Thyroid gland (tissue), 4 donors: Measurements from ENCODE around the gene XRCC3. TPM values are rescaled to one million over a fixed set of nuclear protein-coding genes. Genes with fewer than 3 reads are reported as not detected.

Experiments used
- DNase-seq, 2 donors: peaks; one replicate each; pipeline ENCODE4 v3.0.0-alpha.2; 2019
- H3K27ac ChIP-seq, 3 donors: fragments of 200-600 bp; sonication (generic); 1 replicate in 2 of 3; 2 replicates in 1 of 3; pipeline ENCODE4 v1.5.1; 2016 to 2019; ENCODE audit warnings: mild to moderate bottlenecking in 1 of 3, moderate library complexity in 1 of 3
- H3K27me3 ChIP-seq: fragments of 200-600 bp; sonication (generic); one replicate; pipeline ENCODE4 v1.5.1; 2019
- H3K36me3 ChIP-seq, 2 donors: fragments of 200-600 bp; sonication (generic); one replicate each; pipeline ENCODE4 v1.5.1; 2016 to 2019
- H3K4me1 ChIP-seq, 2 donors: fragments of 200-600 bp; sonication (generic); one replicate each; pipeline ENCODE4 v1.5.1; 2017 to 2019
- H3K4me3 ChIP-seq, 3 donors: fragments of 200-600 bp; sonication (generic); replicated peaks in 1 of 3; 1 replicate in 2 of 3; 2 replicates in 1 of 3; pipeline ENCODE4 v1.5.1; 2016; ENCODE audit warnings: mild to moderate bottlenecking in 1 of 3
- H3K9me3 ChIP-seq: fragments of 200-600 bp; sonication (generic); one replicate; pipeline ENCODE4 v1.5.1; 2017
- POLR2A ChIP-seq, 2 donors: fragments of 450-650 bp; IDR thresholded peaks; one replicate each; pipeline ENCODE4 v1.6.1; 2017; ENCODE audit warnings: antibody characterized with exemption in 2 of 2, mild to moderate bottlenecking in 2 of 2, moderate library complexity in 1 of 2
- WGBS, 2 donors: methylation state at CpG; one replicate each; pipeline ENCODE4 v1.1.5; 2017; 5-methylcytosine and 5-hydroxymethylcytosine counted together
- intact Hi-C: fragments of 100-400 bp; cut with DNase I; formaldehyde crosslinking; loops from one replicate; pipeline ENCODE4 v1.15.1; 2023
- total RNA-seq, 4 donors: library from RNA; depleted of rRNA; stranded (reverse); fragments of >200 nt; gene quantifications; one replicate each; pipeline ENCODE4 v1.2.3, GENCODE V29; 2016
- TF ChIP-seq, protein P1 (sequence below), 6 experiments: fragments of 200-600 bp in 3 of 6; fragments of 450-650 bp in 3 of 6; sonication (generic) in 3 of 6; IDR thresholded peaks; one replicate each; pipeline ENCODE4 v1.5.1; 2016 to 2019; ENCODE audit warnings: antibody characterized with exemption in 6 of 6, mild to moderate bottlenecking in 2 of 6, inconsistent platforms in 1 of 6, moderate library complexity in 1 of 6

Gene XRCC3
- total RNA-seq, 4 donors from 2014 or later: 3.3 to 15.7 (median 7.9) TPM

DNA sequence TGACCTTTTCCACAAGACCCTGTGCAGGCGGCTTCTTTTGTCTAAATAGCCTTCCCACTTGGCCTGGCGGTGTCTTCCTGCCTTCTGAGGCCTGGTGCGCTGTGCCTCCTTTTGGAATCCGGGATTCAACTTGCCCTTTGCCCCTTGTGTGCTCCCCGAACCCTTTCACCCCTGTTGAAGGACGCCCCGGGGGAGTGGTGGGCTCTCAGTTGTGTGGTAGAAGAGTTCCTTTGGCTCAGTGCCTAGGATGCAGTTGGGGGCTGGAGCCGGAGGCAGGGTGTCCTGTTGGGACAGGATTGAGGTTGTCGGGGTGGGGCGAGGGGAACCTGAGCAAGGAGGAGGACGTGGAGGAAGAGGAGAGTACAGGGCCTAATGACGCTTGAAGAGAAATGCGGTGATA lies 51.7 kb downstream of the XRCC3 start:
- no peaks in the 10 kb centered on the region for H3K9me3 ChIP-seq
- no peaks in the 10 kb centered on the region for H3K27me3 ChIP-seq
- H3K4me3 ChIP-seq: no peak overlapping the region
- H3K4me1 ChIP-seq: no peaks in the 10 kb centered on the region
- H3K36me3 ChIP-seq: peaks cover 53 to 61% of the 10 kb centered on the region in 2 donors
- H3K27ac ChIP-seq: no peak overlapping the region
- no peak for DNase-seq
- TF ChIP-seq, protein P1, sequence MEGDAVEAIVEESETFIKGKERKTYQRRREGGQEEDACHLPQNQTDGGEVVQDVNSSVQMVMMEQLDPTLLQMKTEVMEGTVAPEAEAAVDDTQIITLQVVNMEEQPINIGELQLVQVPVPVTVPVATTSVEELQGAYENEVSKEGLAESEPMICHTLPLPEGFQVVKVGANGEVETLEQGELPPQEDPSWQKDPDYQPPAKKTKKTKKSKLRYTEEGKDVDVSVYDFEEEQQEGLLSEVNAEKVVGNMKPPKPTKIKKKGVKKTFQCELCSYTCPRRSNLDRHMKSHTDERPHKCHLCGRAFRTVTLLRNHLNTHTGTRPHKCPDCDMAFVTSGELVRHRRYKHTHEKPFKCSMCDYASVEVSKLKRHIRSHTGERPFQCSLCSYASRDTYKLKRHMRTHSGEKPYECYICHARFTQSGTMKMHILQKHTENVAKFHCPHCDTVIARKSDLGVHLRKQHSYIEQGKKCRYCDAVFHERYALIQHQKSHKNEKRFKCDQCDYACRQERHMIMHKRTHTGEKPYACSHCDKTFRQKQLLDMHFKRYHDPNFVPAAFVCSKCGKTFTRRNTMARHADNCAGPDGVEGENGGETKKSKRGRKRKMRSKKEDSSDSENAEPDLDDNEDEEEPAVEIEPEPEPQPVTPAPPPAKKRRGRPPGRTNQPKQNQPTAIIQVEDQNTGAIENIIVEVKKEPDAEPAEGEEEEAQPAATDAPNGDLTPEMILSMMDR (IDR thresholded peaks at IDR 0.05): no peak
- TF ChIP-seq POLR2A (IDR thresholded peaks at IDR 0.05): no peak
- WGBS, 2 donors: 90 to 91% methylated on average over 11 to 13 of the region's 13 CpGs
- intact Hi-C loops: no loop called here

DNA sequence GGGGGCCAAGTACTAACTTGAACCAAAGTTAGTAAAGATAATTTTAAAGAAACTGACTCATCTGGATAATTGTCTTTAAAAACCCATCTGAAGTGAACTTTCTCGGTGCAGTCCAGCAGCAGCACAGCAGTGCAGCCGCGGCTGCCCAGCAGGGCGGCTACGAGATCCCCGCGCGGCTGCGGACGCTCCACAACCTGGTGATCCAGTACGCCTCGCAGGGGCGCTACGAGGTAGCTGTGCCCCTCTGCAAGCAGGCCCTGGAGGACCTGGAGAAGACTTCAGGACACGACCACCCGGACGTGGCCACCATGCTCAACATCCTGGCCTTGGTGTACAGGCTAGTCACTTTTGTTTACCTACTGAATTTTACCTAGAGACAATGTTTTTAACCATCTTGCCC lies 52.7 kb downstream of the XRCC3 start:
- no peak overlapping the region for H3K27ac ChIP-seq
- no peak for TF ChIP-seq POLR2A (IDR thresholded peaks at IDR 0.05)
- TF ChIP-seq, protein P1 (IDR thresholded peaks at IDR 0.05): no peak
- DNase-seq: no peak
- no peak overlapping the region for H3K4me3 ChIP-seq
- H3K4me1 ChIP-seq: no peaks in the 10 kb centered on the region
- intact Hi-C loops: no loop called here
- 94 to 96% methylated on average over 17 of the region's 17 CpGs for WGBS, 2 donors
- peaks cover 49 to 61% of the 10 kb centered on the region in 2 donors for H3K36me3 ChIP-seq
- no peaks in the 10 kb centered on the region for H3K9me3 ChIP-seq
- H3K27me3 ChIP-seq: no peaks in the 10 kb centered on the region

DNA sequence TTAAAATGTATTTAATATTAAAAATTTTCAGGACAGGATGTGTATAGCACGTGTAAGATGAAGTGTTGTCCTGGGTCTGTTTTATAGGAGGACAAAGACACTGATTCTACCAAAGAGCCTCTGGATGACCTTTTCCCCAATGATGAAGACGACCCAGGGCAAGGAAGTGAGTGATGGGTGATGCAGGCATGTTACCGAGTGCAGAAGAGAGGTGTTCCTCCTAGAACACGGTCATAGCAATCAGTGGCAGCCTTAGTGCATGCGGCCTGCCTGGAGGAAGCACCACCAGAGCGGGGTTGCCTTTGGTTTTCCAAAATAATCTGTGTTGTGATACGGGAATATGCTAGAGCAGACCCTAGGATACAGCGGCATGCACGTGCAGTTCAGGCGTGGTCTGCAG lies 53.2 kb downstream of the XRCC3 start:
- peaks cover 48 to 67% of the 10 kb centered on the region in 2 donors for H3K36me3 ChIP-seq

GRCh38 chr14:103659631-103660030 lies 55.6 kb downstream of the XRCC3 start:
- intact Hi-C loops: no loop called here
- DNase-seq: no peak
- Histone ChIP-seq H3K27me3 (no peaks in the 10 kb centered on the region), H3K4me1 (no peaks in the 10 kb centered on the region), H3K27ac (no peak overlapping the region), H3K36me3 (peaks cover 60 to 83% of the 10 kb centered on the region in 2 donors), H3K9me3 (no peaks in the 10 kb centered on the region), H3K4me3 (no peak overlapping the region)
- 90 to 98% methylated on average over 7 of the region's 7 CpGs for WGBS, 2 donors
- no peak for TF ChIP-seq POLR2A (IDR thresholded peaks at IDR 0.05)
- TF ChIP-seq, protein P1 (IDR thresholded peaks at IDR 0.05): no peak

More for the DNA sequence above, 53.2 kb downstream of the XRCC3 start:
- TF ChIP-seq POLR2A (IDR thresholded peaks at IDR 0.05): no peak
- TF ChIP-seq, protein P1 (IDR thresholded peaks at IDR 0.05): no peak
- no peaks in the 10 kb centered on the region for H3K9me3 ChIP-seq
- no peaks in the 10 kb centered on the region for H3K27me3 ChIP-seq
- DNase-seq: no peak
- 93 to 94% methylated on average over 10 of the region's 10 CpGs for WGBS, 2 donors
- intact Hi-C loops: no loop called here
- no peaks in the 10 kb centered on the region for H3K4me1 ChIP-seq
- H3K4me3 ChIP-seq: no peak overlapping the region
- H3K27ac ChIP-seq: no peak overlapping the region

DNA sequence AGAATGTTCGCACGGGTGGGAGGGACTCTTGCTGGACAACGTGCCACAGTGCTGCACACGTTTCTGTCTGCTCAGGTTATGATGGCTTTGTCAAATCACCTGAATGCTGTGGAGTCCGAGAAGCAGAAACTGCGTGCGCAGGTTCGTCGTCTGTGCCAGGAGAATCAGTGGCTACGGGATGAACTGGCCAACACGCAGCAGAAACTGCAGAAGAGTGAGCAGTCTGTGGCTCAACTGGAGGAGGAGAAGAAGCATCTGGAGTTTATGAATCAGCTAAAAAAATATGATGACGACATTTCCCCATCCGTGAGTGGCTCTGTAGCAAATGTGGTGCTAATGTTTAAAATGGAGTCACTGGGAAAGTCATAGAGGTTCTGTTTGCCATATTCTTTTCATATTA lies 57.8 kb downstream of the XRCC3 start:
- peaks cover 56 to 67% of the 10 kb centered on the region in 2 donors for H3K36me3 ChIP-seq
- peaks cover 15 to 16% of the 10 kb centered on the region in 2 donors for H3K4me1 ChIP-seq

More for the DNA sequence above, 57.8 kb downstream of the XRCC3 start:
- intact Hi-C loops: no loop called here
- no peaks in the 10 kb centered on the region for H3K9me3 ChIP-seq
- H3K27ac ChIP-seq: no peak overlapping the region
- no peak for TF ChIP-seq POLR2A (IDR thresholded peaks at IDR 0.05)
- TF ChIP-seq, protein P1 (IDR thresholded peaks at IDR 0.05): no peak
- no peak overlapping the region for H3K4me3 ChIP-seq
- no peak for DNase-seq
- no peaks in the 10 kb centered on the region for H3K27me3 ChIP-seq
- WGBS, 2 donors: 90 to 93% methylated on average over 13 of the region's 13 CpGs
